H1 (cell line): Measurements from ENCODE around the gene SPATA33. TPM values are rescaled to one million over a fixed set of nuclear protein-coding genes. Genes with fewer than 3 reads are reported as not detected.

Experiments
- CTCF ChIA-PET: fragments of 300-600 bp; sonication (Branson Sonifier 250); formaldehyde crosslinking; loops from one replicate; lab custom pipeline; 2021; ENCODE audit not compliant: partially characterized antibody; lab: Charles Lee
- POLR2A ChIA-PET: fragments of 300-600 bp; sonication (Branson Sonifier 250); formaldehyde crosslinking; loops from one replicate; lab custom pipeline; 2021; ENCODE audit warnings: inconsistent platforms; ENCODE audit not compliant: partially characterized antibody; lab: Charles Lee
- DNase-seq, 2 experiments: peaks; one replicate each; pipeline versions ENCODE4 v3.0.0 to v3.0.0-alpha.2; 2010 to 2022; ENCODE audit warnings: low spot score in 2 of 2, low read depth in 1 of 2, mixed read lengths in 1 of 2
- FAIRE-seq: peaks from 2 replicates; lab custom pipeline; 2011; peaks lifted over from hg19 to GRCh38; lab: Jason Lieb, UNC
- H2AFZ ChIP-seq: 2 replicates; pipeline ENCODE4 v1.8.1; 2012; ENCODE audit warnings: low read length, inconsistent platforms
- H2AK5ac ChIP-seq: 2 replicates; pipeline ENCODE4 v1.6.1; 2013; ENCODE audit warnings: low read depth, low read length
- H2BK120ac ChIP-seq: replicated peaks from 2 replicates; pipeline ENCODE3; 2013; ENCODE audit warnings: low read depth, low read length, inconsistent platforms
- H2BK12ac ChIP-seq: 2 replicates; pipeline ENCODE4 v1.6.1; 2013; ENCODE audit warnings: low read depth, low read length
- H2BK15ac ChIP-seq: 2 replicates; pipeline ENCODE4 v1.6.1; 2013; ENCODE audit warnings: low read length
- H2BK20ac ChIP-seq: 2 replicates; pipeline ENCODE4 v1.6.1; 2013; ENCODE audit warnings: low read length
- H2BK5ac ChIP-seq: 2 replicates; pipeline ENCODE4 v1.6.1; 2013; ENCODE audit warnings: low read depth, low read length
- H3K14ac ChIP-seq: 2 replicates; pipeline ENCODE4 v1.6.1; 2013; ENCODE audit warnings: inconsistent platforms; ENCODE audit not compliant: insufficient read length
- H3K18ac ChIP-seq: 2 replicates; pipeline ENCODE4 v1.6.1; 2013; ENCODE audit warnings: low read length; ENCODE audit errors: extremely low read depth
- H3K23ac ChIP-seq: 2 replicates; pipeline ENCODE4 v1.6.1; 2013; ENCODE audit warnings: inconsistent platforms; ENCODE audit not compliant: insufficient read length
- H3K23me2 ChIP-seq: 2 replicates; pipeline ENCODE4 v1.6.1; 2013; ENCODE audit warnings: low read depth, low read length
- H3K27ac ChIP-seq: 2 replicates; pipeline ENCODE4 v1.6.1; 2011; ENCODE audit warnings: low read depth, low read length, inconsistent platforms
- H3K27me3 ChIP-seq, 4 experiments: replicated peaks in 1 of 4; 1 replicate in 1 of 4; 2 replicates in 3 of 4; pipeline versions ENCODE4 v1.6.1 to v1.8.1; 2011 to 2013; ENCODE audit warnings: low read length in 3 of 4, mild to moderate bottlenecking in 3 of 4, inconsistent platforms in 2 of 4, mixed read lengths in 2 of 4, moderate library complexity in 1 of 4; ENCODE audit not compliant: control insufficient read depth in 3 of 4, insufficient read depth in 3 of 4; ENCODE audit errors: extremely low read depth in 1 of 4
- H3K36me3 ChIP-seq, 4 experiments: 2 replicates each; pipeline versions ENCODE4 v1.6.1 to v1.8.1; 2011 to 2013; ENCODE audit warnings: mild to moderate bottlenecking in 4 of 4, low read length in 3 of 4, moderate library complexity in 2 of 4, control low read depth in 1 of 4, inconsistent platforms in 1 of 4; ENCODE audit not compliant: insufficient read depth in 4 of 4, control insufficient read depth in 2 of 4
- H3K4ac ChIP-seq: replicated peaks from 2 replicates; pipeline ENCODE3; 2013; ENCODE audit warnings: low read length, low read depth, mixed read lengths, inconsistent platforms; ENCODE audit not compliant: insufficient read length
- H3K4me1 ChIP-seq, 4 experiments: replicated peaks in 1 of 4; 1 replicate in 1 of 4; 2 replicates in 3 of 4; pipeline versions ENCODE4 v1.6.1 to v1.8.1; 2011 to 2013; ENCODE audit warnings: low read length in 3 of 4, inconsistent platforms in 2 of 4, mixed read lengths in 1 of 4; ENCODE audit not compliant: insufficient read depth in 4 of 4, control insufficient read depth in 3 of 4
- H3K4me2 ChIP-seq, 2 experiments: 2 replicates each; pipeline versions ENCODE4 v1.6.1 to v1.8.1; 2011 to 2013; ENCODE audit warnings: low read depth in 2 of 2, low read length in 2 of 2, control low read depth in 1 of 2, inconsistent platforms in 1 of 2, mild to moderate bottlenecking in 1 of 2; ENCODE audit not compliant: insufficient read depth in 1 of 2
- H3K4me3 ChIP-seq, 4 experiments: fragments of 200-600, 300-600 bp in 1 of 4; sonication (generic), shearing (Covaris generic), sonication (Bioruptor Twin) in 1 of 4; 2 replicates each; pipeline versions ENCODE4 v1.5.1 to v1.8.1; 2011 to 2016; ENCODE audit warnings: low read length in 4 of 4, low read depth in 3 of 4, control low read depth in 2 of 4, inconsistent platforms in 2 of 4, mild to moderate bottlenecking in 2 of 4, mixed read lengths in 1 of 4, moderate library complexity in 1 of 4; ENCODE audit not compliant: insufficient read depth in 2 of 4; ENCODE audit errors: extremely low read depth in 1 of 4
- H3K56ac ChIP-seq: replicated peaks from 2 replicates; pipeline ENCODE3; 2013; ENCODE audit warnings: low read depth, mild to moderate bottlenecking, mixed read lengths, low read length, inconsistent platforms; ENCODE audit not compliant: insufficient read length
- H3K79me1 ChIP-seq: 2 replicates; pipeline ENCODE4 v1.6.1; 2013; ENCODE audit warnings: low read depth, low read length, control low read depth
- H3K79me2 ChIP-seq, 2 experiments: 2 replicates each; pipeline versions ENCODE4 v1.6.1 to v1.8.1; 2012 to 2013; ENCODE audit warnings: low read length in 2 of 2, mild to moderate bottlenecking in 2 of 2, inconsistent platforms in 1 of 2; ENCODE audit not compliant: insufficient read depth in 2 of 2, control insufficient read depth in 1 of 2
- H3K9ac ChIP-seq, 4 experiments: replicated peaks in 1 of 4; 1 replicate in 1 of 4; 2 replicates in 3 of 4; pipeline versions ENCODE4 v1.6.1 to v1.8.1; 2011 to 2013; ENCODE audit warnings: low read depth in 3 of 4, low read length in 3 of 4, control low read depth in 2 of 4, mild to moderate bottlenecking in 2 of 4, moderate library complexity in 2 of 4, inconsistent platforms in 1 of 4; ENCODE audit errors: extremely low read depth in 1 of 4
- H3K9me3 ChIP-seq, 2 experiments: 2 replicates each; pipeline versions ENCODE4 v1.6.1 to v1.8.1; 2012 to 2013; ENCODE audit warnings: mild to moderate bottlenecking in 2 of 2, moderate library complexity in 2 of 2, control low read depth in 1 of 2, inconsistent platforms in 1 of 2, low read depth in 1 of 2, low read length in 1 of 2, mixed read lengths in 1 of 2; ENCODE audit not compliant: insufficient read depth in 2 of 2
- H4K20me1 ChIP-seq, 2 experiments: replicated peaks in 1 of 2; 2 replicates each; pipeline versions ENCODE3 to v1.8.1; 2011 to 2013; ENCODE audit warnings: inconsistent platforms in 2 of 2, low read length in 2 of 2, mild to moderate bottlenecking in 1 of 2; ENCODE audit not compliant: insufficient read depth in 2 of 2, control insufficient read depth in 1 of 2
- H4K5ac ChIP-seq: 2 replicates; pipeline ENCODE4 v1.6.1; 2013; ENCODE audit warnings: low read length, low read depth, mixed read lengths, inconsistent platforms; ENCODE audit not compliant: insufficient read length
- H4K8ac ChIP-seq: 2 replicates; pipeline ENCODE4 v1.8.0; 2013; ENCODE audit warnings: mild to moderate bottlenecking, moderate library complexity, low read length, inconsistent platforms; ENCODE audit not compliant: insufficient read depth; ENCODE audit errors: extremely low read depth
- H4K91ac ChIP-seq: replicated peaks from 2 replicates; pipeline ENCODE3; 2013; ENCODE audit warnings: low read length, mixed read lengths, inconsistent platforms; ENCODE audit not compliant: insufficient read length
- BACH1 ChIP-seq: IDR thresholded peaks from 2 replicates; pipeline ENCODE4 v1.6.1; 2012; ENCODE audit warnings: low read length, improper control_type of control experiment
- CBX5 ChIP-seq: fragments of 300-800, 300-1000 bp; sonication (generic); IDR thresholded peaks from 2 replicates; pipeline ENCODE4 v1.7.1; 2016; ENCODE audit warnings: antibody characterized with exemption, low read length, low read depth
- CEBPB ChIP-seq: IDR thresholded peaks from 2 replicates; pipeline ENCODE4 v1.6.1; 2012; ENCODE audit warnings: low read depth, low read length
- CHD2 ChIP-seq: IDR thresholded peaks from 2 replicates; pipeline ENCODE4 v1.6.1; 2012; ENCODE audit warnings: low read length, improper control_type of control experiment
- EGR1 ChIP-seq: IDR thresholded peaks from 2 replicates; pipeline ENCODE4 v1.6.1; 2011; ENCODE audit warnings: low read depth, low read length, borderline replicate concordance
- EP300 ChIP-seq, 2 experiments: IDR thresholded peaks; 1 replicate in 1 of 2; 2 replicates in 1 of 2; pipeline ENCODE4 v1.6.1; 2011 to 2012; ENCODE audit warnings: low read depth in 2 of 2, low read length in 2 of 2, mild to moderate bottlenecking in 2 of 2, borderline replicate concordance in 1 of 2, inconsistent platforms in 1 of 2, moderate library complexity in 1 of 2
- HDAC6 ChIP-seq: IDR thresholded peaks from one replicate; pipeline ENCODE4 v1.7.1; 2012; ENCODE audit warnings: low read depth, mild to moderate bottlenecking, inconsistent platforms, low read length, moderate library complexity
- NRF1 ChIP-seq: IDR thresholded peaks from 2 replicates; pipeline ENCODE4 v1.6.1; 2011; ENCODE audit warnings: mild to moderate bottlenecking, low read depth, low read length, improper control_type of control experiment
- RFX5 ChIP-seq: IDR thresholded peaks from 2 replicates; pipeline ENCODE4 v1.6.1; 2011; ENCODE audit warnings: low read depth, low read length, improper control_type of control experiment, borderline replicate concordance
- SIRT6 ChIP-seq: IDR thresholded peaks from one replicate; pipeline ENCODE4 v1.7.1; 2012; ENCODE audit warnings: low read length, inconsistent platforms
- SUZ12 ChIP-seq: fragments of 200-600 bp; sonication (generic); IDR thresholded peaks from 2 replicates; pipeline ENCODE4 v1.6.1; 2012; ENCODE audit warnings: mild to moderate bottlenecking, inconsistent platforms, low read length, moderate library complexity, mixed read lengths
- TBP ChIP-seq: IDR thresholded peaks from 2 replicates; pipeline ENCODE4 v1.6.1; 2011; ENCODE audit warnings: low read depth, low read length, improper control_type of control experiment
- YY1 ChIP-seq: IDR thresholded peaks from 2 replicates; pipeline ENCODE4 v1.6.1; 2011; ENCODE audit warnings: low read depth, mild to moderate bottlenecking, low read length
- WGBS, 2 experiments: shearing (Covaris generic) in 1 of 2; methylation state at CpG; one replicate each; pipeline versions ENCODE4 v1.1.6 to v1.1.7; 2013 to 2015; ENCODE audit warnings: low lambda C conversion rate in 2 of 2, mixed read lengths in 2 of 2, inconsistent platforms in 1 of 2, low coverage in 1 of 2, missing lambda C conversion rate in 1 of 2; ENCODE audit not compliant: insufficient replicate concordance in 2 of 2, insufficient coverage in 1 of 2, insufficient read length in 1 of 2; ENCODE audit errors: extremely low coverage in 1 of 2, missing lambda C conversion rate in 1 of 2; 5-methylcytosine and 5-hydroxymethylcytosine counted together
- polyA plus RNA-seq, 7 experiments: library from polyadenylated mRNA; depleted of rRNA in 3 of 7; stranded (reverse) in 5 of 7; unstranded in 2 of 7; fragments of >200 nt in 5 of 7; fragments of 200-250 nt in 2 of 7; gene quantifications; 1 replicate in 5 of 7; 2 replicates in 1 of 7; 4 replicates in 1 of 7; pipeline versions ENCODE4 v1.2.1 to v1.2.3, GENCODE V29; 2011 to 2013; ENCODE audit warnings: missing spikeins in 2 of 7, mixed read lengths in 2 of 7
- total RNA-seq: library from RNA; stranded (reverse); fragmentation: NEBNext Ultra II Directional; extraction: Animal tissue kit (Norgen Biotek cat#: 25700); gene quantifications from 2 replicates; pipeline ENCODE4 v1.2.1, GENCODE V29; 2021

Gene SPATA33
- total and polyA plus RNA-seq, 2 of the 8 experiments (the other 6 are each of a cell fraction or from before 2014, with no cell fraction given): 5.4 to 16.9 TPM

DNA sequence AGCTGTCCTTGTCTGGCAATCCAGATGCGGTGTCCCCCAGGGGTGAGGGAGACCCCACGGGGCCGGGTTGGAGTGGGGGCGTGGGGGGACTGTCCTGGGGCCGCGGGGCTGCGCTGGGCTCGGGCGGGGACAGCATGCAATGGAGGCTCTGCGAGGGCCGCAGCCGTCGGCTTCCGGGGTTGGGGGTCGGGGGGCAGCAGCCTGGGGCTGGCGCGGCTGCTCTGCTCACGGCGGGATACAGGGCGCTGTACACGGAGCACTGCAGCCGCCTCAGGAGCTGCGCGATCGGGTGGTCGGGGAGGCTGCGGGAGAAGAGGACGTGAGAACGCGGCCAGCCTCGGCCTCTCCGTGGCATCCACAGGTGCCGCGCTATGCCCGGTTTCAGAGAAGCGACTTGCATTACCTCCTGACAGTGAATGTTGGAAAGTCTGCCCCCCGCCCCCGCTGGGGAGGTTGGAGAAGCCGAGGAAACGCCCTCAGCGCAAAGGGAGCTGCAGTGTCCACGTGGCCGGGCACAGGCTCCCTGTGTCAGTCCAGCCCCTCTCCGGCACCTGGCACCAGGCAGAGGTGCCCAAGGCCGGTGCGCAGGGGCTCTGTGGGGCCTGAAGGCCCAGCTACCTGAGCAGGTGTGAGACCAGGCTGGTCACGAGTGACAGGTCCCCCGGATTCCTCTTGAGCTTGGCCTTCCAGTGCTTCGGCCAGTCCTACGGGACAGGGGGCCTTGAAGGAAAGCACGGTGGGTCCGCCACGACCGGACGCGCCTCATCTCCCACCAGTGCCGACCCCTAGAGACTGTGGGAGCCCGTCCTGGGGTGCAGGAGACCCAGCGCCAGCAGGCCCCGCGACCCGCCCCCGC lies 53.3 kb downstream of the SPATA33 start:
- DNase-seq (no peak), FAIRE-seq (no peak)
- Histone ChIP-seq H3K56ac (no peak overlapping the region), H4K5ac (peak overlapping the region; percentile 48), H2AK5ac (no peak overlapping the region), H3K9me3 (no peaks in the 10 kb centered on the region), H4K91ac (no peak overlapping the region), H2BK120ac (no peak overlapping the region), H3K4me3 (no peak overlapping the region), H2BK5ac (no peak overlapping the region), H3K23me2 (peaks cover 3% of the 10 kb centered on the region; the same call in 1 of the 2 replicates), H4K20me1 (peaks cover 2 to 3% of the 10 kb centered on the region in 2 experiments), H2BK20ac (no peak overlapping the region), H3K4me1 (peaks cover 0 to 18% (median 13%) of the 10 kb centered on the region in 4 experiments; a peak in 6 of 7 replicates), H3K4me2 (peak overlapping the region in 1 of 2 experiments; percentile 58; a peak in 2 of 4 replicates), H2BK12ac (no peak overlapping the region), H3K27me3 (peaks cover 0 to 2% (median 0%) of the 10 kb centered on the region in 4 experiments; a peak in 4 of 7 replicates), H3K9ac (no peak overlapping the region), H3K18ac (no peak overlapping the region), H2AFZ (no peak overlapping the region), H3K79me1 (0 out of 2 replicates have a peak, but pooled peaks cover 2% of the 10 kb centered on the region), H3K4ac (no peak overlapping the region), H3K14ac (no peak overlapping the region), H3K79me2 (no peaks in the 10 kb centered on the region), H3K27ac (no peak overlapping the region), H2BK15ac (no peak overlapping the region), H4K8ac (no peak overlapping the region), H3K36me3 (peaks cover 0 to 6% (median 3%) of the 10 kb centered on the region in 4 experiments; a peak in 2 of 8 replicates), H3K23ac (no peak overlapping the region)
- ChIA-PET CTCF (interaction anchor here (1.2 to 6.2 kb wide), 4 partner anchors 11 to 51 kb away, joined by 3 to 36 read pairs (median 8); partner anchors contain the start of gene SPATA2L), POLR2A (interaction anchor here (0.6 to 16.7 kb wide), 9 partner anchors 6 to 109 kb away, joined by 3 to 193 read pairs (median 6); partner anchors contain the start of genes CDK10, SPATA2L and VPS9D1)
- TF ChIP-seq CBX5 (no peak), EGR1 (no peak), RFX5 (no peak), SIRT6 (no peak), SUZ12 (no peak), YY1 (no peak), CHD2 (no peak), BACH1 (no peak), EP300 (IDR thresholded peaks at IDR 0.05; ENCODE audit: borderline replicate concordance in 1 of 2, low read depth in 2 of 2, low read length in 2 of 2) (no peak), HDAC6 (no peak), CEBPB (no peak), TBP (no peak), NRF1 (no peak)
- 90% methylated on average over 36 of the region's 63 CpGs; no CpG with 5 or more reads in 1 of the 2 experiments for WGBS, 2 experiments
